ENCODE data around the gene RNF126.
"Not testable (repeated sequence)": the region's sequence is repeated elsewhere in the genome, so short reads cannot be mapped to it uniquely, and the experiment has no call there.

RNF126 gene

GRCh38 chr19:662962-663681, at the start of gene RNF126:
Gene RNF126 (minus strand): TSS chr19:663214. CDS start chr19:663121, 93 bp downstream.
- in situ Hi-C loops (cut with HindIII; ENCODE audit: low sequenced_read_pairs) = no loop called here

DNA sequence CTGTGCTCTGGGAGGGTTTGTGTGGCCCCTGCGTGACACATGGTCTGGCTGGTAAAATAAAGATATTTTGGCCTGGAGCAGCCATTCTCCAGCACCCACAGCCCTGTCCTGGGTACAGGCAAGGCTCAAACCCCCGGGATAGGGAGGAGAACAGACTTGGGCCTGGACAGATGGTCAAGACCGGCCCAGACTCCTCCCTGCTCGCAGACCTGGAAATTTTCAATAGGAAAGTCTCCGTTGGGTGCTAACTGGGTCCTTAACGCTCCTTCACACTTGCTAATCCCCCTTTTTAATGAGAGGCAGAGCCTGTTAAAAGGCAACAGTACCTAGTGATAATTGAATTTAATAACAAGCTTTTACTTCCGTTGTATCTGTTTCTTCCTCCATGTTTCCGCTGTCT, 48.2 kb upstream of the RNF126 start:
- in situ Hi-C loops (cut with HindIII; ENCODE audit: low sequenced_read_pairs) = no loop called here

GRCh38 chr19:710767-711166, 47.8 kb upstream of the RNF126 start:
- in situ Hi-C loops (cut with HindIII; ENCODE audit: low sequenced_read_pairs) = no loop called here

- in situ Hi-C loops (cut with HindIII; ENCODE audit: low sequenced_read_pairs) = no loop called here
Measured at GRCh38 chr19:709965-710571, 47.1 kb upstream of the RNF126 start.

- in situ Hi-C loops (cut with HindIII; ENCODE audit: low sequenced_read_pairs) = no loop called here
Measured at GRCh38 chr19:709196-709964, 46.4 kb upstream of the RNF126 start.

DNA sequence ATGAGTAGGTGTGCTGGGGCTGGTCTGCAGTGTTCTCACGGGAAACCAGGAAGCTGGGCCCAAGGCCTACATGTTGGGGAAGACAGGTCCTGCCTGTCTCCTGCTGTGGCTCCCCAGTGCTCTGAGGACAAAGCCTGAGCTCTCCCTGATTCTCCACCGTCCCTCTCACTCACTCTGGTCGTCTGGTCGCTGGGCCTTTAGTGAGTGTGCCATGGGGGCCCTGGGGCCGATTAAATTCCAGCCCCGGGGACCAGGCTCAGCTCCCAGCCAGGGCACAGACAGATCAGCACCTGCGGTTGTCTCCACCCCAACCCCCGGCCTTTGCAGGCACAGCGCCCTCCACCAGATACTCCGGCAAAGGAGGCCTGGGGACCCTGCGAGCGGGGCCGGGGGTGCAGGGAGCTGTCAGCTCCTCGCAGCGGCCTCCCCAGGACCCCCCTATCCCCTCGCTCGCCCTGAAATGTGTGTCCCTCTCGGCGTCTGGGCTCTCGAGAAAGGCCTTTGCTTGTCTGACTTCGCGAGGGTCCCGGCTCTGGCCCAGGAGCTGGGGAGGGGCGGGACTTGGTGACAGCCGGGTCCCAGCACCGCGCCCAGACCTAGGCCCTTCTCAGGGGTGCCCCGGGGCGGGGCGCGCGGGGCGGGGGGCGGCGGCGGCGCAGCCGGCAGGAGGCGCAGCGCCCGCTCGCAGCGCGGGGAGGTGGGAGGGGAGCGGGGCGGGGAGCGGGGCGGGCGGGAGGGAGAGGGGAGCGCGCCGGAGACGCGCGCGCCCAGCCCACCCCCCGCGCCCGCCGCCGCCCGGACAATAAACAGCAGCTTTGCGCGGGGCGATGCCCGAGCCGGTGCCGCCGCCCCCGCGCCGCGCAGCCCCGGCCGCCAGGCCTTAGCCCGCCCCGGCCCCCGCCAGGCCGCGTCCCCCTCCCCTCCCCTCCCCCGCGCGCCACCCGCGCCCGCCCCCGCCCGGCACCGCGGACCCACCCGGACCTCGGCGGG, 45.4 kb upstream of the RNF126 start, which contains the start of gene PALM:
Gene PALM, plus strand, starts transcription at position 782 of the 990 bp plus-strand sequence. CDS start 212 bp downstream, outside the sequence.
- in situ Hi-C loops (cut with HindIII; ENCODE audit: low sequenced_read_pairs) = no loop called here

GRCh38 chr19:704447-704741, 41.4 kb upstream of the RNF126 start:
- in situ Hi-C loops (cut with HindIII; ENCODE audit: low sequenced_read_pairs) = no loop called here

DNA sequence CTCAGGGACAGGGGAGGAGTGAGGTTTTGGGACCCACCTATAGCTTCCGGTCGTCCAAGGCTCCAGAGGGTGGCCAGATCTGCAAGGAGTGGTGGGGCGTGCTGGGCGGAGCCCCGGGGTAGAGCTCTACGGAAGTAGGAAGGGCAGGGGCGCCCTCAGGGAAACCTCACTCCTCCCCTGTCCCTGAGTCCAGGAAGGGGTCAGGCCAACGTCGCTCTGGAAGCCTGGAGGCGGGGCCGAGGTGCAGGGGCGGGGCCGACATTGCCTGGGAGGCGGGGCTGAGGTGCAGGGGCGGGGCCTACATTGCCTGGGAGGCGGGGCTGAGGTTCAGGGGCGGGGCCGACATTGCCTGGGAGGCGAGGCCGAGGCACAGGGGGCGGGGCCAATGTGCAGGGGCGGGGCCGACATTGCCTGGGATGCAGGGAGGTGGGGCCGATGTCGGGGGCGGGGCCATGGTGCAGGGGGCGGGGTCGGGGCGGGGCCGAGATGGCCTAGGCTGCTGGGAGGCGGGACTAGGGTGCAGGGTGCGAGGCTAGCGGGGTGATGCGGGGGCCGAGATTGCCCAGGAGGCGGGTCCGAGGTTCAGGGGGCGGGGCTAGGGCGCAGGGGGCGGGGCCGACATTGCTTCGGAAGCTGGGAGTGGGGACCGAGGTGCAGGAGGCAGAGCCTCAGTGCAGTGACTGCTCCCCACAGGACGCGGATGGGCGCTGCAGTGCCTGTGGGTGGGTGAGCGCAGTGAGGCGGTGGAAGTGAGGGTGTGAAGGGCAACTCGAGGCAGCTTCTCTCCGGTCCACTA, 40.8 kb upstream of the RNF126 start:
- in situ Hi-C loops (cut with HindIII; ENCODE audit: low sequenced_read_pairs) = no loop called here

DNA sequence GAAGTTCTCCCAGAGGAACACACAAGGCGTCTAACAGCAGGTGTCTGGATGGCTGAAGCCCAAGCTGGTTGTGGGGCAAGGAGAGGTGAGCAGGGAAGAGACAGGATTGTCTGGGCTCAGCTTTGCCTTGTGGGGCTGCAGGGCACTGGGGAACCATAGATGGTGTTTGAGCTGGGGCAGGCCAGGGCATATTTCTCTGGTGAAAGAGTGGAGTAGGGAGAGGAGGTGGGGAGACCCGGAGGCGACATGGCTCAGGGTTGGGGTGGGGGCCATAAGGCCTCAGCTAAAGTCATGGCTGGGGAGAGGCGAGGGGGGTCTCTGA, 40.3 kb upstream of the RNF126 start:
- in situ Hi-C loops (cut with HindIII; ENCODE audit: low sequenced_read_pairs) = no loop called here

GRCh38 chr19:702847-703246, 39.8 kb upstream of the RNF126 start:
- in situ Hi-C loops (cut with HindIII; ENCODE audit: low sequenced_read_pairs) = not testable (repeated sequence)

GRCh38 chr19:699885-700284, 36.9 kb upstream of the RNF126 start:
- in situ Hi-C loops (cut with HindIII; ENCODE audit: low sequenced_read_pairs) = not testable (repeated sequence)

DNA sequence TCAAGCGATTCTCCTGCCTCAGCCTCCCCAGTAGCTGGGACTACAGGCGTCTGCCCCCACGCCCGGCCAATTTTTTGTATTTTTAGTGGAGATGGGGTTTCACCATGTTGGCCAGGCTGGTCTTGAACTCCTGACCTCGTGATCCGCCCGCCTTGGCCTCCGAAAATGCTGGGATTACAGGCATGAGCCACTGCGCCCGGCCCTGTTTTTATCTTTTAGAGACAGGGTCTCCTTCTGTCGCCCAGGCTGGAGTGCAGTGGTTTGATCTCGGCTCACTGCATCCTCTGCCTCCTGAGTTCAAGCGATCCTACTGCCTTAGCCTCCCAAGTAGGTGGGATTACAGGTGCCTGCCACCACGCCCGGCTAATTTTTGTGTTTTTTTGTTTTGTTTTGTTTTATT, 35.5 kb upstream of the RNF126 start:
- in situ Hi-C loops (cut with HindIII; ENCODE audit: low sequenced_read_pairs) = not testable (repeated sequence)

- in situ Hi-C loops (cut with HindIII; ENCODE audit: low sequenced_read_pairs) = no loop called here
Measured at GRCh38 chr19:695352-695949, 32.4 kb upstream of the RNF126 start, which contains the start of gene PRSS57. Gene PRSS57 (minus strand): TSS chr19:695452. CDS start chr19:695430, 22 bp downstream.

- in situ Hi-C loops (cut with HindIII; ENCODE audit: low sequenced_read_pairs) = no loop called here
Measured at GRCh38 chr19:694481-695351, 31.7 kb upstream of the RNF126 start.

- in situ Hi-C loops (cut with HindIII; ENCODE audit: low sequenced_read_pairs) = no loop called here
Measured at GRCh38 chr19:690203-690602, 27.2 kb upstream of the RNF126 start.

GRCh38 chr19:688992-689391, 26.0 kb upstream of the RNF126 start:
- in situ Hi-C loops (cut with HindIII; ENCODE audit: low sequenced_read_pairs) = no loop called here

GRCh38 chr19:688214-688613, 25.2 kb upstream of the RNF126 start:
- in situ Hi-C loops (cut with HindIII; ENCODE audit: low sequenced_read_pairs) = no loop called here

- in situ Hi-C loops (cut with HindIII; ENCODE audit: low sequenced_read_pairs) = no loop called here
Measured at GRCh38 chr19:687569-688166, 24.7 kb upstream of the RNF126 start.

Measured in DLD1 (cell line).